Measurements from ENCODE around the gene KRTAP5-4. TPM values are rescaled to one million over a fixed set of nuclear protein-coding genes. Genes with fewer than 3 reads are reported as not detected.
"Not testable (repeated sequence)": the region's sequence is repeated elsewhere in the genome, so short reads cannot be mapped to it uniquely, and the experiment has no call there.

KRTAP5-4 gene
- total RNA-seq, 2 experiments from 2014 or later = not detected

GRCh38 chr11:1598816-1599215 lies 23.1 kb downstream of the KRTAP5-4 start:
- H3K27me3 Mint-ChIP-seq = peaks cover 60% of the 10 kb centered on the region
- ChIA-PET POLR2A (no interaction called here), CTCF (interaction anchor here (0.8 to 1.0 kb wide), 2 partner anchors 24 to 33 kb away, joined by 3 read pairs; no protein-coding TSS in a partner anchor)
- no peaks in the 10 kb centered on the region for H3K9me3 Mint-ChIP-seq
- H3K4me1 Mint-ChIP-seq = peaks cover 7% of the 10 kb centered on the region
- no peaks in the 10 kb centered on the region for H3K36me3 Mint-ChIP-seq (ENCODE audit: low read depth)
- no peak overlapping the region for H3K27ac Mint-ChIP-seq
- DNase-seq = no peak
- H3K4me3 Mint-ChIP-seq = no peak overlapping the region

- H3K27ac Mint-ChIP-seq; POLR2A ChIA-PET; H3K4me1 Mint-ChIP-seq; H3K4me3 Mint-ChIP-seq; H3K9me3 Mint-ChIP-seq; H3K36me3 Mint-ChIP-seq (ENCODE audit: low read depth); DNase-seq: not testable (repeated sequence)
- peaks cover 62% of the 10 kb centered on the region for H3K27me3 Mint-ChIP-seq
- CTCF ChIA-PET = interaction anchor here (1.0 to 1.1 kb wide), 2 partner anchors 10 to 23 kb away, joined by 3 read pairs; no protein-coding TSS in a partner anchor
These were observed 23.5 kb downstream of the KRTAP5-4 start for GRCh38 chr11:1598406-1598805.

GRCh38 chr11:1597994-1598380 lies 24.0 kb downstream of the KRTAP5-4 start, which contains the start of gene KRTAP5-2:
Gene KRTAP5-2, minus strand, starts transcription at chr11:1598294. Its CDS starts 44 bp downstream, at chr11:1598250.
- no peaks in the 10 kb centered on the region for H3K36me3 Mint-ChIP-seq (ENCODE audit: low read depth)
- H3K4me1 Mint-ChIP-seq = peaks cover 7% of the 10 kb centered on the region
- POLR2A ChIA-PET = no interaction called here
- peaks cover 64% of the 10 kb centered on the region for H3K27me3 Mint-ChIP-seq
- H3K9me3 Mint-ChIP-seq = no peaks in the 10 kb centered on the region
- H3K4me3 Mint-ChIP-seq = no peak within 1 kb of the TSS
- CTCF ChIA-PET = interaction anchor here (1.1 kb wide), 1 partner anchor 9 kb away, joined by 3 read pairs; no protein-coding TSS in a partner anchor
- no peak within 1 kb of the TSS for H3K27ac Mint-ChIP-seq
- DNase-seq = no peak

DNA sequence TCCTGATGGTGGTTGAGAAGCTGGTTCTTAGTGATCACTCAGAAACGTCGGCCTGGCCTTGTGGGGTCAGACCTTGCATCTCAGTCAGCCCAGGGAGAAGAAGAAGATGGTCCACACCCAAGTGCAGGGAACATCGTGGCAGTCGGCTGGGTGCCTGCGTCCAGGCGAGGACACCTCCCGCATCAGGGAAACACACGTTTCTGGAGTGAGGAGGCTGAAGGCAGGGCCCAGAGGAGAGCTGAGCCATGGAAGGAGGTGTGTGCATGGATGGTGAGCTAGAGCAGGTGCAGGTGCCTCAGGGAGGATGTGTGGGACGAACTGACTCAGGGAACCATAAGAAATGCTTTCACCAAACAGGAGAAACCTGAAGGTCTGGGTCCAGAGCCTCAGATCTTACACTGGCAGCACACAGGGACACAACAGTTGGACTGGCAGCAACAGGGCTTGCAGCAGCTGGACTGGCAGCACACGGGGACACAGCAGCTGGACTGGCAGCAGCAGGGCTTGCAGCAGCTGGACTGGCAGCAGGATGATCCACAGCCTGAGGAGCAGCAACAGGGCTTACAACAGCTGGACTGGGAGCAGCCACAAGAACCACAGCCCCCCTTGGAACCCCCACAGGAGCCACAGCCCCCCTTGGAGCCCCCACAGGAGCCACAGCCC lies 24.5 kb downstream of the KRTAP5-4 start:
- CTCF ChIA-PET = interaction anchor here (1.1 kb wide), 1 partner anchor 9 kb away, joined by 3 read pairs; no protein-coding TSS in a partner anchor
- POLR2A ChIA-PET = no interaction called here
- H3K36me3 Mint-ChIP-seq (ENCODE audit: low read depth) = no peaks in the 10 kb centered on the region
- H3K27ac Mint-ChIP-seq = no peak overlapping the region
- H3K27me3 Mint-ChIP-seq = peaks cover 67% of the 10 kb centered on the region
- no peak overlapping the region for H3K4me3 Mint-ChIP-seq
- H3K9me3 Mint-ChIP-seq = no peaks in the 10 kb centered on the region
- DNase-seq = no peak
- peaks cover 7% of the 10 kb centered on the region for H3K4me1 Mint-ChIP-seq

DNA sequence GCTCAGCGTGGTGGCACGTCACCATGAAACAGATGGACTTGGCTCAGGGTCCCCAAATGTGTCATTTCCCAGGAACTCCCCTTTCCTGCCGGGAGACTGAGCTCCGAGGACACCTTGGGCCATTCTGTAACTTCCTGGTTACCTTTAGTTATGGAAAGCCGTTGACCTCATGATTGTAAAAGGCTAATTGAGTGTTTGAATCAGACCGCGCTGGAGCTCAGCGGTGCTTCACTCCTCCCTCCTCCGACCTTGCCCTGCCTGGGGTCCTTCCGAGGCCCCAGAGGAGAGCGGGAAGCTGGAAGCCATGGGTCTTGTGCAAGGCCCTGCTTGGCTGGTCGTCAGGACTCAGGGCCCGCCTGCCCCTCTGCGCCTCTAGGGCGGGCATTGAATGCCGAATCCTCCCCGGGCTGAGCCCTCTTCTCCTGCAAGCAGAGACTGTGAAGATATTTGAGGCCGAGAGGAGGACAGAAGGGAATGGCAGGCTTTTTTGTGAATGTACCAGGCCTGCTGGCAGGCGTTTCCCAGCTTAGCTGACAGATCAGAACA lies 25.3 kb downstream of the KRTAP5-4 start:
- CTCF ChIA-PET, POLR2A ChIA-PET: not testable (repeated sequence)

GRCh38 chr11:1595994-1596575 lies 25.9 kb downstream of the KRTAP5-4 start:
- H3K9me3 Mint-ChIP-seq; H3K36me3 Mint-ChIP-seq (ENCODE audit: low read depth); H3K27ac Mint-ChIP-seq; POLR2A ChIA-PET; DNase-seq; H3K4me1 Mint-ChIP-seq; H3K4me3 Mint-ChIP-seq: not testable (repeated sequence)
- H3K27me3 Mint-ChIP-seq = peaks cover 63% of the 10 kb centered on the region
- CTCF ChIA-PET = interaction anchor here (2.6 kb wide), 1 partner anchor 57 kb away, joined by 9 read pairs; no protein-coding TSS in a partner anchor

More for the DNA sequence above, 25.3 kb downstream of the KRTAP5-4 start:
- H3K27ac Mint-ChIP-seq; H3K9me3 Mint-ChIP-seq; DNase-seq; H3K36me3 Mint-ChIP-seq (ENCODE audit: low read depth); H3K4me1 Mint-ChIP-seq; H3K4me3 Mint-ChIP-seq: not testable (repeated sequence)
- H3K27me3 Mint-ChIP-seq = peaks cover 65% of the 10 kb centered on the region

DNA sequence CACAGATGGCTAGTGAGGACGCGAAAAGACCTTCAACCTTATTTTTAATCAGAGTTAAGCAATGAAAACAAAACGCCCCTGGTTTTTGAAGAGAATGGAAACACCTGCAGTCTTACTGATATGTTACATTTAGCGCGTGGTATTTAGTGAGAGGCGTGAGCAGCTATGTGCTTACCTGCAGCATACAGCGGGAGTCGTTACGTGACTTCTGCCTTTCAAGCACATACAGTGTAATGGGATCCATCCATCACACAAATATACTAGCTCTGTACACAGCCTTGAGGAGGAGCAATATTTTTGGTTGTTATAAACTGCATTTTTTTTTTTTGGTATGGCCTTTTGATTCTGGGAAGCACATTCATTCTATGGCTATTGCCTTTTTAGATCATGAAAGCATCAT lies 29.3 kb downstream of the KRTAP5-4 start:
- POLR2A ChIA-PET = no interaction called here
- H3K27me3 Mint-ChIP-seq = peaks cover 43% of the 10 kb centered on the region
- CTCF ChIA-PET = interaction anchor here (2.0 kb wide), 1 partner anchor 18 kb away, joined by 5 read pairs; no protein-coding TSS in a partner anchor

DNA sequence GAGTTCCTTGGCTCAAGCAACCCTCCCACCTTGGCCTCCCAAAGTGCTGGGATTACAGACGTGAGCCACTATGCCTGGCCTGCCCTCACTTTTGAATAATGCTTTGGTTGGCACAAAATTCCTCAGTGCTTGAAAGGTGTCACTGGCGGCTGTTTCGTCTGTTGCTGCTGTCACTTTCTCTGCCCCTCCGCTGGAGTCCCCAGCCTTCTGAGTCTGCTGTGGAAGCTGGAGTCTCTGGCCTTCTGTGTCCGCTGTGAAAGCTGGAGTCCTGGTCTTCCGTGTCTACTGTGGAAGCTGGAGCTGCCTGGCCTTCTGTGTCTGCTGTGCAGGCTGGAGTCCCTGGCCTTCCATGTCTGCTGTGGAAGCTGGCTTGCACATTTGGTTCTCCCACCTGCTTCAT lies 31.9 kb downstream of the KRTAP5-4 start:
- peaks cover 11% of the 10 kb centered on the region for H3K36me3 Mint-ChIP-seq (ENCODE audit: low read depth)
- POLR2A ChIA-PET = no interaction called here
- H3K27me3 Mint-ChIP-seq = peaks cover 29% of the 10 kb centered on the region
- H3K4me1 Mint-ChIP-seq = peaks cover 19% of the 10 kb centered on the region
- no peak for DNase-seq
- H3K4me3 Mint-ChIP-seq = no peak overlapping the region
- H3K9me3 Mint-ChIP-seq = peaks cover 5% of the 10 kb centered on the region
- H3K27ac Mint-ChIP-seq = peak overlapping the region; percentile 52
- CTCF ChIA-PET = interaction anchor here (2.8 kb wide), 1 partner anchor 16 kb away, joined by 15 read pairs; no protein-coding TSS in a partner anchor

More for the DNA sequence above, 29.3 kb downstream of the KRTAP5-4 start:
- Mint-ChIP-seq H3K27ac (no peak overlapping the region), H3K4me3 (no peak overlapping the region), H3K4me1 (peaks cover 22% of the 10 kb centered on the region), H3K9me3 (peaks cover 5% of the 10 kb centered on the region), H3K36me3 (ENCODE audit: low read depth) (peaks cover 11% of the 10 kb centered on the region)
- no peak for DNase-seq

- Mint-ChIP-seq H3K27ac (peak overlapping the region; percentile 92), H3K4me3 (peak overlapping the region; percentile 21), H3K4me1 (peaks cover 20% of the 10 kb centered on the region), H3K36me3 (ENCODE audit: low read depth) (peaks cover 11% of the 10 kb centered on the region), H3K27me3 (peaks cover 24% of the 10 kb centered on the region)
- POLR2A ChIA-PET, H3K9me3 Mint-ChIP-seq: not testable (repeated sequence)
- DNase-seq = peak; percentile 43
- CTCF ChIA-PET = interaction anchor here (0.6 to 2.8 kb wide), 3 partner anchors 9 to 16 kb away, joined by 3 to 15 read pairs (median 3); partner anchors contain the start of gene KRTAP5-2
These were observed 32.6 kb downstream of the KRTAP5-4 start for GRCh38 chr11:1589191-1589963.

- Mint-ChIP-seq H3K9me3 (peaks cover 5% of the 10 kb centered on the region), H3K27ac (no peak overlapping the region), H3K4me3 (no peak overlapping the region), H3K4me1 (peaks cover 20% of the 10 kb centered on the region), H3K36me3 (ENCODE audit: low read depth) (peaks cover 11% of the 10 kb centered on the region), H3K27me3 (peaks cover 9% of the 10 kb centered on the region)
- DNase-seq = no peak
- POLR2A ChIA-PET = interaction anchor here (0.6 kb wide), 1 partner anchor 145 kb away, joined by 3 read pairs; no protein-coding TSS in a partner anchor
- CTCF ChIA-PET = interaction anchor here (0.6 kb wide), 1 partner anchor 1147 kb away, joined by 4 read pairs; no protein-coding TSS in a partner anchor
These were observed 35.2 kb downstream of the KRTAP5-4 start for GRCh38 chr11:1586699-1587098.

- H3K27me3 Mint-ChIP-seq; H3K27ac Mint-ChIP-seq; POLR2A ChIA-PET; H3K9me3 Mint-ChIP-seq; H3K36me3 Mint-ChIP-seq (ENCODE audit: low read depth); H3K4me3 Mint-ChIP-seq; DNase-seq; CTCF ChIA-PET: not testable (repeated sequence)
- peaks cover 15% of the 10 kb centered on the region for H3K4me1 Mint-ChIP-seq
These were observed 37.1 kb downstream of the KRTAP5-4 start, which contains the start of gene KRTAP5-1 for GRCh38 chr11:1584661-1585370. Gene KRTAP5-1, minus strand, starts transcription at chr11:1585283. Its CDS starts 34 bp downstream, at chr11:1585249.

DNA sequence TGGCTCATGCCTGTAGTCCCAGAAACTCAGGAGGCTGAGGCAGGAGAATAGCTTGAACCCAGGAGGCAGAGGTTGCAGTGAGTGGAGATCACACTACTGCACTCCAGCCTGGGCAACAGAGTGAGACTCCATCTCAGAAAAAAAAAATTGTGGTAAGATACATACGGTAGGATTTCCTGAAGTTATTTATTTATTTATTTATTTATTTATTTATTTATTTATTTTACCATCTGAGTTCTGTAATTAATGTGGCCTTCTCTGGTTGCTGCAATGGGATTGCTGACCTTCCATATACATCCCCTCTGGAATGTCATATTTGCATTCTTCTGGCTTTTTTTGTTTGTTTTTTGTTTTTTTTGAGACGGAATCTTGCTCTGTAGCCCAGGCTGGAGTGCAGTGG lies 39.0 kb downstream of the KRTAP5-4 start:
- CTCF ChIA-PET = interaction anchor here (1.1 kb wide), 1 partner anchor 9 kb away, joined by 3 read pairs; no protein-coding TSS in a partner anchor

More for the DNA sequence above, 39.0 kb downstream of the KRTAP5-4 start:
- H3K9me3 Mint-ChIP-seq; H3K4me3 Mint-ChIP-seq; H3K4me1 Mint-ChIP-seq; POLR2A ChIA-PET; H3K27ac Mint-ChIP-seq; H3K36me3 Mint-ChIP-seq (ENCODE audit: low read depth); DNase-seq: not testable (repeated sequence)
- H3K27me3 Mint-ChIP-seq = peaks cover 13% of the 10 kb centered on the region
